HL-60 (cell line): ENCODE measurements around the gene FAM151A.

ENCODE experiments used
- DNase-seq, 2 experiments: peaks; one replicate each; pipeline ENCODE4 v3.0.0-alpha.2; 2010 to 2020; ENCODE audit warnings: low read depth in 1 of 2, low spot score in 1 of 2
- H3K27ac ChIP-seq: fragments of 250-450 bp; sonication (Bioruptor Pico); replicated peaks from 2 replicates; pipeline ENCODE4 v1.5.1; 2020; ENCODE audit warnings: mild to moderate bottlenecking, moderate library complexity
- H3K27me3 ChIP-seq: fragments of 250-450 bp; sonication (Bioruptor Pico); 2 replicates; pipeline ENCODE4 v1.5.1; 2021; ENCODE audit warnings: mild to moderate bottlenecking, moderate library complexity; ENCODE audit not compliant: insufficient read depth, poor library complexity, severe bottlenecking
- H3K4me3 ChIP-seq: replicated peaks from 2 replicates; pipeline ENCODE4 v1.5.1; 2011; ENCODE audit warnings: mild to moderate bottlenecking, control low read depth, low read length; ENCODE audit not compliant: insufficient read depth
- GABPA ChIP-seq: IDR thresholded peaks from 2 replicates; pipeline ENCODE4 v1.6.1; 2012; ENCODE audit warnings: low read depth
- POLR2AphosphoS5 ChIP-seq: IDR thresholded peaks from 2 replicates; pipeline ENCODE4 v1.6.1; 2012; ENCODE audit warnings: low read depth
- SPI1 ChIP-seq: IDR thresholded peaks from 2 replicates; pipeline ENCODE4 v1.6.1; 2012; ENCODE audit warnings: low read depth, mild to moderate bottlenecking, borderline replicate concordance
- TF ChIP-seq, protein P1 (sequence below): IDR thresholded peaks from one replicate; pipeline ENCODE4 v1.5.1; 2011; ENCODE audit warnings: low read length, control low read depth, inconsistent platforms; ENCODE audit not compliant: insufficient read depth
- TF ChIP-seq, protein P2 (sequence below): IDR thresholded peaks from 2 replicates; pipeline ENCODE4 v1.6.1; 2012; ENCODE audit warnings: low read depth; ENCODE audit not compliant: insufficient replicate concordance

Gene FAM151A

DNA sequence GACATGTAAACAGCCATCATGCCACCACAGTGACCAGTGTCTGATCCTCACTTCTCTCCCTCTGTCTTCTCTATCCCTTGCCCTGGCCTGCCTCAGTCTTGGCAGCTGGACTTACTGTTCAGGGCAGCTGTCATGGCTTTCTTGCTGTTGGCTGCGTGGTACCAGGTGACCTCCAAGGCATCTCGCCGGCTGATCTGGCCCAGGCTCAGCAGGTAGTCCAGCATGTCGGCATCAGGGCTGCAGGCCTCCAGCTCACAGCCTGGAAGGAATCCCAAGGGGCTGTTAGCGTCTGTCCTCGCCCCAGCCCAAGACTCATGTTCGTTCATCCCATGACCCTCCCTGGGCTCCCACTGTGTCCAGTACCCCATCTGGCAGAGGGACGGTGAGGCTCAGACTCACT lies 3.6 kb downstream of the FAM151A start:
- TF ChIP-seq POLR2AphosphoS5 (no peak), GABPA (no peak), SPI1 (no peak)
- TF ChIP-seq, protein P1, sequence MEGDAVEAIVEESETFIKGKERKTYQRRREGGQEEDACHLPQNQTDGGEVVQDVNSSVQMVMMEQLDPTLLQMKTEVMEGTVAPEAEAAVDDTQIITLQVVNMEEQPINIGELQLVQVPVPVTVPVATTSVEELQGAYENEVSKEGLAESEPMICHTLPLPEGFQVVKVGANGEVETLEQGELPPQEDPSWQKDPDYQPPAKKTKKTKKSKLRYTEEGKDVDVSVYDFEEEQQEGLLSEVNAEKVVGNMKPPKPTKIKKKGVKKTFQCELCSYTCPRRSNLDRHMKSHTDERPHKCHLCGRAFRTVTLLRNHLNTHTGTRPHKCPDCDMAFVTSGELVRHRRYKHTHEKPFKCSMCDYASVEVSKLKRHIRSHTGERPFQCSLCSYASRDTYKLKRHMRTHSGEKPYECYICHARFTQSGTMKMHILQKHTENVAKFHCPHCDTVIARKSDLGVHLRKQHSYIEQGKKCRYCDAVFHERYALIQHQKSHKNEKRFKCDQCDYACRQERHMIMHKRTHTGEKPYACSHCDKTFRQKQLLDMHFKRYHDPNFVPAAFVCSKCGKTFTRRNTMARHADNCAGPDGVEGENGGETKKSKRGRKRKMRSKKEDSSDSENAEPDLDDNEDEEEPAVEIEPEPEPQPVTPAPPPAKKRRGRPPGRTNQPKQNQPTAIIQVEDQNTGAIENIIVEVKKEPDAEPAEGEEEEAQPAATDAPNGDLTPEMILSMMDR, result no peak
- TF ChIP-seq, protein P2, sequence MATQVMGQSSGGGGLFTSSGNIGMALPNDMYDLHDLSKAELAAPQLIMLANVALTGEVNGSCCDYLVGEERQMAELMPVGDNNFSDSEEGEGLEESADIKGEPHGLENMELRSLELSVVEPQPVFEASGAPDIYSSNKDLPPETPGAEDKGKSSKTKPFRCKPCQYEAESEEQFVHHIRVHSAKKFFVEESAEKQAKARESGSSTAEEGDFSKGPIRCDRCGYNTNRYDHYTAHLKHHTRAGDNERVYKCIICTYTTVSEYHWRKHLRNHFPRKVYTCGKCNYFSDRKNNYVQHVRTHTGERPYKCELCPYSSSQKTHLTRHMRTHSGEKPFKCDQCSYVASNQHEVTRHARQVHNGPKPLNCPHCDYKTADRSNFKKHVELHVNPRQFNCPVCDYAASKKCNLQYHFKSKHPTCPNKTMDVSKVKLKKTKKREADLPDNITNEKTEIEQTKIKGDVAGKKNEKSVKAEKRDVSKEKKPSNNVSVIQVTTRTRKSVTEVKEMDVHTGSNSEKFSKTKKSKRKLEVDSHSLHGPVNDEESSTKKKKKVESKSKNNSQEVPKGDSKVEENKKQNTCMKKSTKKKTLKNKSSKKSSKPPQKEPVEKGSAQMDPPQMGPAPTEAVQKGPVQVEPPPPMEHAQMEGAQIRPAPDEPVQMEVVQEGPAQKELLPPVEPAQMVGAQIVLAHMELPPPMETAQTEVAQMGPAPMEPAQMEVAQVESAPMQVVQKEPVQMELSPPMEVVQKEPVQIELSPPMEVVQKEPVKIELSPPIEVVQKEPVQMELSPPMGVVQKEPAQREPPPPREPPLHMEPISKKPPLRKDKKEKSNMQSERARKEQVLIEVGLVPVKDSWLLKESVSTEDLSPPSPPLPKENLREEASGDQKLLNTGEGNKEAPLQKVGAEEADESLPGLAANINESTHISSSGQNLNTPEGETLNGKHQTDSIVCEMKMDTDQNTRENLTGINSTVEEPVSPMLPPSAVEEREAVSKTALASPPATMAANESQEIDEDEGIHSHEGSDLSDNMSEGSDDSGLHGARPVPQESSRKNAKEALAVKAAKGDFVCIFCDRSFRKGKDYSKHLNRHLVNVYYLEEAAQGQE, result no peak

DNA sequence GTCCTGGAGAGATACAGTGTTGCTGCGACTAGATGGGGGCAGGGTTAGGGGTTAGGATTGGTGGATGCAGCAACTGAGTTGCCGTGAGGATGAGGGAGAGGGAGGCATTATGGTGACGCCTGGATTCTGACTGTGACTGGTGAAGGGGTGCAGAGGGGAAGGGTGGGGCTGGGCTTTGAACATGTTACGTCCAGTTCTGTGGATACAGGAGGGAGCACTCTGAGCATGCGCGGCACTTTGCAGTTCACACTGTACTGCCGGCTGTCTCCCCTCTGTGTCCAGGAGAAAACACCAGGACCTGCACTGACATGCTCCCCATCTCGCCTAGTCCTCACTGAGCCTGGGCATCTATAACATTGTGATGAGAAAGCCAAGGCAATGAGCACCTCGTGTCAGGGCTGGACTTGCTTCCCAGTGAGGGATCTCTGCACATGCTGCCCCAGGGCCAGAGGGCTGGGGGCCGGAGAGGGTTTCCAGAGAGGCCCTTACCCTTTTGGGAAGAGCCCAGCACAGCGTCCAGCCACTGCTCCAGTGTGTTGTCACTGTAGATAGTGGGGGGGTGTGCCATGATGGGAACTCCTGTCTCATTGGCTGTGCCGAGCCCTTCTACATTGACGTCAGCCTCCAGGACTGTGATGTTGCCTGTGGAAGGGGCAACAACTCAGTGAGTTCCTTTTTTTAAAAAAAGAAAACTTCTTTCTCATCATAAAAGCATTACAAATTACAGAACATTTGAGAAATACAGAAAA lies 7.6 kb downstream of the FAM151A start:
- H3K4me3 ChIP-seq, result no peak overlapping the region
- TF ChIP-seq, protein P2, result no peak
- TF ChIP-seq, protein P1, result no peak
- TF ChIP-seq SPI1, result no peak
- no peak for TF ChIP-seq POLR2AphosphoS5
- TF ChIP-seq GABPA, result no peak
- H3K27me3 ChIP-seq, result no peaks in the 10 kb centered on the region
- no peak for DNase-seq
- H3K27ac ChIP-seq, result no peak overlapping the region

More for the DNA sequence above, 3.6 kb downstream of the FAM151A start:
- Histone ChIP-seq H3K27ac (no peak overlapping the region), H3K4me3 (no peak overlapping the region), H3K27me3 (no peaks in the 10 kb centered on the region)
- DNase-seq, result no peak

DNA sequence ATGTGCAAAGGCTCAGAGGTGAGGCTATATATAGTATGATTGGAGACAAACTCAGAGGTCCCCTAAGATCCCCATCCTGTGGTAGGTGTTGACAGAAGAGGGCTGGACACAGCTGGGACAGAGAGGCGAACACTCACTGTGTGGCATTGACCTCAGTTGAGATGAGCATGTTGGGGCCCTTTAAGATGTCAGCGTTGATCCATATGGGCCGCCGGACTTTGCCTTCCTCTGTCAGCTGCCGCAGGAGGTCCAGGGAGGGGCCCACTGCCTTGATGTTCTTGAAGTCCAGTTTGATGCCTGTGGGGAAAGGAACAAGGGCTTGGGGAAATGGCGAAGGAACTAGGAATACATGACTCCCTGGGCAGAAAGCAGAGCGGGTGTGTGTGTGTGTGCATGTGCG lies 8.8 kb downstream of the FAM151A start:
- Histone ChIP-seq H3K27ac (no peak overlapping the region), H3K4me3 (no peak overlapping the region), H3K27me3 (no peaks in the 10 kb centered on the region)
- no peak for TF ChIP-seq SPI1
- no peak for TF ChIP-seq POLR2AphosphoS5
- TF ChIP-seq, protein P2, result no peak
- TF ChIP-seq, protein P1, result no peak
- TF ChIP-seq GABPA, result no peak
- no peak for DNase-seq
